Hepatocyte (in vitro differentiated cells): ENCODE results near the gene GASK1A.

Experiments
- CTCF ChIP-seq: fragments of 200-600 bp; sonication (generic); IDR thresholded peaks from 2 replicates; pipeline ENCODE4 v1.5.1; 2016; ENCODE audit warnings: antibody characterized with exemption, mild to moderate bottlenecking; ENCODE audit not compliant: poor library complexity
- EZH2 ChIP-seq: fragments of 200-600 bp; sonication (generic); IDR thresholded peaks from 2 replicates; pipeline ENCODE4 v1.6.1; 2016; ENCODE audit warnings: antibody characterized with exemption, mild to moderate bottlenecking, borderline replicate concordance
- EZH2phosphoT487 ChIP-seq: fragments of 200-600 bp; sonication (generic); IDR thresholded peaks from one replicate; pipeline ENCODE4 v1.6.1; 2018; ENCODE audit warnings: antibody characterized with exemption, mild to moderate bottlenecking, low read depth, moderate library complexity; ENCODE audit not compliant: unreplicated experiment, severe bottlenecking

GRCh38 chr3:43077261-43077660, 98.2 kb downstream of the GASK1A start:
- TF ChIP-seq EZH2: no peak
- TF ChIP-seq CTCF: no peak
- no peak for TF ChIP-seq EZH2phosphoT487
